ENCODE data around the gene TUBA4A. TPM values are rescaled to one million over a fixed set of nuclear protein-coding genes. Genes with fewer than 3 reads are reported as not detected.

Gene TUBA4A
- polyA plus RNA-seq, 1 experiment: 23.0 TPM

DNA sequence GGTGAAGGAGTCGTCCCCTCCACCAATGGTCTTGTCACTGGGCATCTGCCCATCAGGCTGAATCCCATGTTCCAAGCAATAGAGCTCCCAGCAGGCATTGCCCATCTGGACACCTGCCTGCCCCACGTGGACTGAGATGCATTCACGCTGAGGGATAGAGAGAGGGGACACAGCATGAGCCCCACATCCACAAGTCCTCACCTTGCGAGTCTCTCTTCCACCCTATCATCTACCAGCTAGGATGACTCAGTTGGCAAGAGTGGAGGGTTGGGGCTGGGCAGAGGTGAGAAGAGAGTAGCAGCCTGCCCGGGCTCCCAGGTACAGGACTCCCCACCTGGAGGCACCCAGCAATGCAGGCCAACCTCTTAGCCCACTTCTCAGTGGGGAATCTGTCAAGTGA is 1.6 kb downstream of the TUBA4A start:
- ChIA-PET POLR2A (no interaction called here), CTCF (interaction anchor here (0.9 to 9.5 kb wide), 8 partner anchors 10 to 278 kb away, joined by 3 to 61 read pairs (median 4); partner anchors contain the start of genes ANKZF1, DNAJB2 and DNPEP)
- H3K27me3 ChIP-seq (ENCODE audit: control insufficient read depth, insufficient read depth, low read length): peaks cover 3% of the 10 kb centered on the region
- H3K4me3 ChIP-seq (ENCODE audit: low read depth, low read length): no peak overlapping the region
- peaks cover 10% of the 10 kb centered on the region for H3K36me3 ChIP-seq (ENCODE audit: control insufficient read depth, insufficient read depth, low read length)
- TF ChIP-seq, protein P1, sequence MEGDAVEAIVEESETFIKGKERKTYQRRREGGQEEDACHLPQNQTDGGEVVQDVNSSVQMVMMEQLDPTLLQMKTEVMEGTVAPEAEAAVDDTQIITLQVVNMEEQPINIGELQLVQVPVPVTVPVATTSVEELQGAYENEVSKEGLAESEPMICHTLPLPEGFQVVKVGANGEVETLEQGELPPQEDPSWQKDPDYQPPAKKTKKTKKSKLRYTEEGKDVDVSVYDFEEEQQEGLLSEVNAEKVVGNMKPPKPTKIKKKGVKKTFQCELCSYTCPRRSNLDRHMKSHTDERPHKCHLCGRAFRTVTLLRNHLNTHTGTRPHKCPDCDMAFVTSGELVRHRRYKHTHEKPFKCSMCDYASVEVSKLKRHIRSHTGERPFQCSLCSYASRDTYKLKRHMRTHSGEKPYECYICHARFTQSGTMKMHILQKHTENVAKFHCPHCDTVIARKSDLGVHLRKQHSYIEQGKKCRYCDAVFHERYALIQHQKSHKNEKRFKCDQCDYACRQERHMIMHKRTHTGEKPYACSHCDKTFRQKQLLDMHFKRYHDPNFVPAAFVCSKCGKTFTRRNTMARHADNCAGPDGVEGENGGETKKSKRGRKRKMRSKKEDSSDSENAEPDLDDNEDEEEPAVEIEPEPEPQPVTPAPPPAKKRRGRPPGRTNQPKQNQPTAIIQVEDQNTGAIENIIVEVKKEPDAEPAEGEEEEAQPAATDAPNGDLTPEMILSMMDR (IDR thresholded peaks at IDR 0.05; ENCODE audit: insufficient read depth, low read depth, low read length): no peak
- DNase-seq (ENCODE audit: low read depth): no peak

DNA sequence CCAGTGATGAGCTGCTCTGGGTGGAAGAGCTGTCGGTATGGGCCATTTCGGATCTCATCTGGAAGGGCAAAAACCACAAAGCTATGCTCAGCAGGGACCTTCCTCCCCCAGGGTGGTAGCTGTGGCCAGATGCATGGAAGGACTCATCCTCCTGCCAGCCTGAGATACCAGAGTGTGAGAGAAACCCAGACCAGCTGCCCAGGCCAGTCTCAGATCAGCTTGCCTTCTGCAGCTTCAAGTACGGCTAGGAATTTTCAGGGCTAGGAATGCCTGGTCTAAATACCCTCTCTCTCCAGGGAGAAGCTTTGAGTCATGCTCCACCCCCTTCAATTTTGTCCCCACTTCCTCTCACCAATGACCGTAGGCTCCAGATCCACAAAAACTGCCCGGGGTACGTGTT is 2.1 kb downstream of the TUBA4A start:
- Histone ChIP-seq H3K36me3 (ENCODE audit: control insufficient read depth, insufficient read depth, low read length) (peaks cover 10% of the 10 kb centered on the region), H3K27me3 (ENCODE audit: control insufficient read depth, insufficient read depth, low read length) (peaks cover 3% of the 10 kb centered on the region), H3K4me3 (ENCODE audit: low read depth, low read length) (no peak overlapping the region)
- ChIA-PET CTCF (interaction anchor here (0.9 to 9.5 kb wide), 6 partner anchors 10 to 137 kb away, joined by 3 to 61 read pairs (median 5); partner anchors contain the start of genes DNAJB2 and DNPEP), POLR2A (no interaction called here)
- TF ChIP-seq, protein P1 (IDR thresholded peaks at IDR 0.05; ENCODE audit: insufficient read depth, low read depth, low read length): no peak
- DNase-seq (ENCODE audit: low read depth): no peak

DNA sequence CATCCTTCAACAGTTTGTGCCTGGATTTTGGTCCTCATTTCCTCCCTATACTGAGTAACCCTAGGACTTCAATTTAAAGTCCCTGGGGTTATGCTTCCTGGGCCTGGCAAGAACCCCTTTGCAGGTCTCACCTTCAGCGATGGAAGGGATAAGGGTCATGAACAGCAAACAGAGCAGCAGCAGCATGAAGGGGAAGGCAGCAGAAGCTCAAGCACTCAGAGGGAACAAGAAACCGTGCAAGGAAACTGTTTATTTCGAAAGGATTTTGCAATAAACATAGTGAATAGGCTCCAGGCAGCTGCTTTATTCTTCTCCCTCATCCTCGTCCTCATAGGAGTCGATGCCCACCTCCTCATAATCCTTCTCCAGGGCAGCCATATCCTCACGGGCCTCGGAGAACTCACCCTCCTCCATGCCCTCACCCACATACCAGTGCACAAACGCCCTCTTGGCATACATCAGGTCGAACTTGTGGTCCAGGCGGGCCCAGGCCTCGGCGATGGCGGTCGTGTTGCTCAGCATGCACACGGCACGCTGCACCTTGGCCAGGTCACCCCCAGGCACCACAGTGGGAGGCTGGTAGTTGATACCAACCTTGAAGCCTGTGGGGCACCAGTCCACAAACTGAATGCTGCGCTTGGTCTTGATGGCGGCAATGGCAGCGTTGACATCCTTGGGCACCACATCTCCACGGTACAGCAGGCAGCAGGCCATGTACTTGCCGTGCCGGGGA is 3.5 kb downstream of the TUBA4A start:
- POLR2A ChIA-PET: interaction anchor here (1.4 kb wide), 1 partner anchor 29 kb away, joined by 5 read pairs; the partner anchor contains the start of gene DNAJB2
- no peak overlapping the region for H3K4me3 ChIP-seq (ENCODE audit: low read depth, low read length)
- no peaks in the 10 kb centered on the region for H3K27me3 ChIP-seq (ENCODE audit: control insufficient read depth, insufficient read depth, low read length)
- TF ChIP-seq, protein P1 (IDR thresholded peaks at IDR 0.05; ENCODE audit: insufficient read depth, low read depth, low read length): no peak
- CTCF ChIA-PET: interaction anchor here (0.9 to 9.5 kb wide), 7 partner anchors 20 to 79 kb away, joined by 3 to 61 read pairs (median 6); partner anchors contain the start of genes CNPPD1 and DNAJB2
- no peak for DNase-seq (ENCODE audit: low read depth)
- H3K36me3 ChIP-seq (ENCODE audit: control insufficient read depth, insufficient read depth, low read length): peaks cover 10% of the 10 kb centered on the region

DNA sequence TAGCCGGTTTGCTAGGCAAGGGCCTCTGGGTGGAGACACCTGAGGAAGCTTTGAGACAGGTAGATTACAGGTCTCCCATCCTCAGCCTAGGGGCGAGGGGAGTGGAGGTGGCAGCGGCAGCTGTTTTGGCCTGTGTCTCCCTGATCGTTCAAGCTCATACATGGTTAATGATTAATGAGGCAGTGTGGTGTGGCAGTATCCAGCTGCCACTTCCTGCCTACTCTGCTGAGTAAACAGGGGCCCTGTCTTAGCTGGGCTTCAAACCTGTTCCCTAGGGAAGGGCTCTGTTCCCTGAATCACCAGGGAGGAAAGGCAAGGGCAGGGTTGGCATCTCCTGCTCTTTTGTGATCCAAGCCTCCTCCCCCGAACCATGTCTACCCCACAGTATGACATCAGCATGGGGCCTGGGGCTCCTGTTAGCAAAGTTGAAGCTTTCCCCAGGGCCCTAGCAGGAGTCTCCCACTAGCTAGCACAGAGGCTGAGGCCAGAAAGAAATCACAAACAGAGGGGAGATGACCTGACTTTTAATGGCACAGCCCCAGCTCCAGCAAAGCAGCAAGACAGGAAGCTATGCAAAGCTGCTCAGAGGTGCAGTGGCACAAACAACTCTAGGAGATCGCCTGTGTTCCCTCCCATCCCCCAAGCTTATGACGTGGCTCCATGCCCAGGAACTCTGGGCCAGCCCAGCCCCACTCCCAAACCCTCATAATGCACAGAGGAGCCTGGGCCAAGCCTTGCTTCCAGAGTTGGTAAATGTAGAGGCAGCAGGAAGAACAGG is 4.3 kb downstream of the TUBA4A start:
- CTCF ChIA-PET: interaction anchor here (0.9 to 9.5 kb wide), 9 partner anchors 12 to 78 kb away, joined by 3 to 61 read pairs (median 5); partner anchors contain the start of genes CNPPD1 and DNAJB2
- POLR2A ChIA-PET: interaction anchor here (1.3 to 1.4 kb wide), 2 partner anchors 20 to 30 kb away, joined by 3 to 5 read pairs; partner anchors contain the start of genes ANKZF1, ATG9A and DNAJB2
- no peak overlapping the region for H3K4me3 ChIP-seq (ENCODE audit: low read depth, low read length)

More for the DNA sequence above, 4.3 kb downstream of the TUBA4A start:
- H3K36me3 ChIP-seq (ENCODE audit: control insufficient read depth, insufficient read depth, low read length): peaks cover 10% of the 10 kb centered on the region
- TF ChIP-seq, protein P1 (IDR thresholded peaks at IDR 0.05; ENCODE audit: insufficient read depth, low read depth, low read length): no peak
- no peaks in the 10 kb centered on the region for H3K27me3 ChIP-seq (ENCODE audit: control insufficient read depth, insufficient read depth, low read length)
- DNase-seq (ENCODE audit: low read depth): no peak
